HL-60 (cell line): Measurements from ENCODE around the gene KRT3.

ENCODE experiments used
- GABPA ChIP-seq: IDR thresholded peaks from 2 replicates; pipeline ENCODE4 v1.6.1; 2012; ENCODE audit warnings: low read depth
- POLR2AphosphoS5 ChIP-seq: IDR thresholded peaks from 2 replicates; pipeline ENCODE4 v1.6.1; 2012; ENCODE audit warnings: low read depth
- REST ChIP-seq: IDR thresholded peaks from 2 replicates; pipeline ENCODE4 v1.6.1; 2012; ENCODE audit warnings: low read depth; ENCODE audit not compliant: insufficient replicate concordance
- TF ChIP-seq, protein P1 (sequence below): IDR thresholded peaks from one replicate; pipeline ENCODE4 v1.5.1; 2011; ENCODE audit warnings: low read length, control low read depth, inconsistent platforms; ENCODE audit not compliant: insufficient read depth

GRCh38 chr12:52805000-52805399 lies 9.1 kb upstream of the KRT3 start:
- TF ChIP-seq, protein P1, sequence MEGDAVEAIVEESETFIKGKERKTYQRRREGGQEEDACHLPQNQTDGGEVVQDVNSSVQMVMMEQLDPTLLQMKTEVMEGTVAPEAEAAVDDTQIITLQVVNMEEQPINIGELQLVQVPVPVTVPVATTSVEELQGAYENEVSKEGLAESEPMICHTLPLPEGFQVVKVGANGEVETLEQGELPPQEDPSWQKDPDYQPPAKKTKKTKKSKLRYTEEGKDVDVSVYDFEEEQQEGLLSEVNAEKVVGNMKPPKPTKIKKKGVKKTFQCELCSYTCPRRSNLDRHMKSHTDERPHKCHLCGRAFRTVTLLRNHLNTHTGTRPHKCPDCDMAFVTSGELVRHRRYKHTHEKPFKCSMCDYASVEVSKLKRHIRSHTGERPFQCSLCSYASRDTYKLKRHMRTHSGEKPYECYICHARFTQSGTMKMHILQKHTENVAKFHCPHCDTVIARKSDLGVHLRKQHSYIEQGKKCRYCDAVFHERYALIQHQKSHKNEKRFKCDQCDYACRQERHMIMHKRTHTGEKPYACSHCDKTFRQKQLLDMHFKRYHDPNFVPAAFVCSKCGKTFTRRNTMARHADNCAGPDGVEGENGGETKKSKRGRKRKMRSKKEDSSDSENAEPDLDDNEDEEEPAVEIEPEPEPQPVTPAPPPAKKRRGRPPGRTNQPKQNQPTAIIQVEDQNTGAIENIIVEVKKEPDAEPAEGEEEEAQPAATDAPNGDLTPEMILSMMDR, result no peak
- TF ChIP-seq POLR2AphosphoS5 (no peak), GABPA (no peak), REST (no peak)
